HepG2 (cell line): ENCODE data around the gene MYO7B.

Experiments used
- CTCF ChIP-seq: sonication (generic); formaldehyde crosslinking; IDR thresholded peaks from 2 replicates; pipeline ENCODE4 v1.5.0; 2020; ENCODE audit warnings: mild to moderate bottlenecking, missing genetic modification reagents, moderate library complexity
- JUN ChIP-seq: sonication (generic); formaldehyde crosslinking; IDR thresholded peaks from 2 replicates; pipeline ENCODE4 v1.4.0; 2020; ENCODE audit warnings: mild to moderate bottlenecking, missing genetic modification reagents
- KLF9 ChIP-seq: IDR thresholded peaks from 2 replicates; pipeline ENCODE4 v1.6.1; 2016; ENCODE audit warnings: low read depth
- NCOA1 ChIP-seq: sonication (generic); formaldehyde crosslinking; IDR thresholded peaks from 2 replicates; pipeline ENCODE4 v1.9.0; 2021; ENCODE audit warnings: missing genetic modification reagents
- NFE2L2 ChIP-seq: fragments of 150-350 bp; IDR thresholded peaks from 2 replicates; pipeline ENCODE4 v1.6.1; 2014; ENCODE audit warnings: low read length
- POLR2A ChIP-seq, 2 experiments: IDR thresholded peaks; 2 replicates each; pipeline ENCODE4 v1.6.1; 2011; ENCODE audit warnings: low read depth in 2 of 2, low read length in 2 of 2, mild to moderate bottlenecking in 1 of 2, moderate library complexity in 1 of 2; ENCODE audit not compliant: insufficient read depth in 1 of 2
- SRSF1 ChIP-seq: fragments of 200-400 bp; formaldehyde crosslinking; optimal IDR thresholded peaks from 2 replicates; pipeline ENCODE3; 2017; ENCODE audit warnings: mild to moderate bottlenecking, low read depth, low read length, moderate library complexity
- TBL1XR1 ChIP-seq: fragments of 150-350 bp; IDR thresholded peaks from 2 replicates; pipeline ENCODE4 v1.6.1; 2014; ENCODE audit warnings: borderline replicate concordance, low read length; ENCODE audit not compliant: partially characterized antibody
- ZNF121 ChIP-seq: sonication (generic); formaldehyde crosslinking; IDR thresholded peaks from 2 replicates; pipeline ENCODE4 v1.5.0; 2020; ENCODE audit warnings: mild to moderate bottlenecking, missing genetic modification reagents
- ZNF616 ChIP-seq: sonication (generic); formaldehyde crosslinking; IDR thresholded peaks from 2 replicates; pipeline ENCODE4 v1.5.0; 2020; ENCODE audit warnings: low read depth, mild to moderate bottlenecking, missing genetic modification reagents
- TF ChIP-seq, protein P1 (sequence below): sonication (generic); formaldehyde crosslinking; IDR thresholded peaks from 2 replicates; pipeline ENCODE4 v1.4.0; 2020; ENCODE audit warnings: missing genetic modification reagents

- TF ChIP-seq SRSF1 (no peak), KLF9 (no peak), ZNF121 (CRISPR knock-in tag) (no peak), CTCF (CRISPR knock-in tag) (no peak), POLR2A (IDR thresholded peaks at IDR 0.05; ENCODE audit: insufficient read depth in 1 of 2, low read depth in 2 of 2, low read length in 2 of 2) (no peak), NFE2L2 (no peak), TBL1XR1 (no peak), NCOA1 (CRISPR knock-in tag) (no peak), JUN (CRISPR knock-in tag) (no peak), ZNF616 (CRISPR knock-in tag) (no peak)
- TF ChIP-seq, protein P1, sequence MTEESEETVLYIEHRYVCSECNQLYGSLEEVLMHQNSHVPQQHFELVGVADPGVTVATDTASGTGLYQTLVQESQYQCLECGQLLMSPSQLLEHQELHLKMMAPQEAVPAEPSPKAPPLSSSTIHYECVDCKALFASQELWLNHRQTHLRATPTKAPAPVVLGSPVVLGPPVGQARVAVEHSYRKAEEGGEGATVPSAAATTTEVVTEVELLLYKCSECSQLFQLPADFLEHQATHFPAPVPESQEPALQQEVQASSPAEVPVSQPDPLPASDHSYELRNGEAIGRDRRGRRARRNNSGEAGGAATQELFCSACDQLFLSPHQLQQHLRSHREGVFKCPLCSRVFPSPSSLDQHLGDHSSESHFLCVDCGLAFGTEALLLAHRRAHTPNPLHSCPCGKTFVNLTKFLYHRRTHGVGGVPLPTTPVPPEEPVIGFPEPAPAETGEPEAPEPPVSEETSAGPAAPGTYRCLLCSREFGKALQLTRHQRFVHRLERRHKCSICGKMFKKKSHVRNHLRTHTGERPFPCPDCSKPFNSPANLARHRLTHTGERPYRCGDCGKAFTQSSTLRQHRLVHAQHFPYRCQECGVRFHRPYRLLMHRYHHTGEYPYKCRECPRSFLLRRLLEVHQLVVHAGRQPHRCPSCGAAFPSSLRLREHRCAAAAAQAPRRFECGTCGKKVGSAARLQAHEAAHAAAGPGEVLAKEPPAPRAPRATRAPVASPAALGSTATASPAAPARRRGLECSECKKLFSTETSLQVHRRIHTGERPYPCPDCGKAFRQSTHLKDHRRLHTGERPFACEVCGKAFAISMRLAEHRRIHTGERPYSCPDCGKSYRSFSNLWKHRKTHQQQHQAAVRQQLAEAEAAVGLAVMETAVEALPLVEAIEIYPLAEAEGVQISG (CRISPR knock-in tag) = no peak
Observed at GRCh38 chr2:127619203-127619590, 83.7 kb downstream of the MYO7B start.
